ENCODE results near the gene ADAMTS5.

DNA sequence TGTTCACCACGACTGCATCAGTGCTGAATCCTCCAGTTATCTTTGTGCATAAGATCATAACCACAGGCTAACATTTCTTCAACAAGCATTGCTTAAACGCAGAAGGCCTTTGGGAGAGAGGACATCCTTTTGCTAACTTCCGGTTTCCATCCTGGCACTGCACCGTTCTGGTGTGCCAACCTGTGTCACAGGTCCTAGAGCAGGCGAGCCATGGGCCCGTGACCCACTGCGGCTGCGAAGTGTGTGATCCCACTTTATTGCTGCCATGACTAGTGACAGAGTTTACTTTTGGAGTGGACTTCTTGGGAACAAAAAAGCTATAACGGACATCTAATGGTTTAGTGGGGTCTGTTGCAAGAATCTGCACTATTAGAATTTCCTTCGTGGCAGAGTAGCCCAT, 42.9 kb downstream of the ADAMTS5 start:
- TF ChIP-seq EP300 (IDR thresholded peaks at IDR 0.05) (no peak), POLR2A (IDR thresholded peaks at IDR 0.05) (no peak), POLR2AphosphoS5 (IDR thresholded peaks at IDR 0.05) (no peak)
- TF ChIP-seq, protein P1, sequence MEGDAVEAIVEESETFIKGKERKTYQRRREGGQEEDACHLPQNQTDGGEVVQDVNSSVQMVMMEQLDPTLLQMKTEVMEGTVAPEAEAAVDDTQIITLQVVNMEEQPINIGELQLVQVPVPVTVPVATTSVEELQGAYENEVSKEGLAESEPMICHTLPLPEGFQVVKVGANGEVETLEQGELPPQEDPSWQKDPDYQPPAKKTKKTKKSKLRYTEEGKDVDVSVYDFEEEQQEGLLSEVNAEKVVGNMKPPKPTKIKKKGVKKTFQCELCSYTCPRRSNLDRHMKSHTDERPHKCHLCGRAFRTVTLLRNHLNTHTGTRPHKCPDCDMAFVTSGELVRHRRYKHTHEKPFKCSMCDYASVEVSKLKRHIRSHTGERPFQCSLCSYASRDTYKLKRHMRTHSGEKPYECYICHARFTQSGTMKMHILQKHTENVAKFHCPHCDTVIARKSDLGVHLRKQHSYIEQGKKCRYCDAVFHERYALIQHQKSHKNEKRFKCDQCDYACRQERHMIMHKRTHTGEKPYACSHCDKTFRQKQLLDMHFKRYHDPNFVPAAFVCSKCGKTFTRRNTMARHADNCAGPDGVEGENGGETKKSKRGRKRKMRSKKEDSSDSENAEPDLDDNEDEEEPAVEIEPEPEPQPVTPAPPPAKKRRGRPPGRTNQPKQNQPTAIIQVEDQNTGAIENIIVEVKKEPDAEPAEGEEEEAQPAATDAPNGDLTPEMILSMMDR (IDR thresholded peaks at IDR 0.05), result no peak

Measured in stomach (tissue), 4 donors.